Measurements from ENCODE around the gene ATL2.
"Not testable (repeated sequence)": the region's sequence is repeated elsewhere in the genome, so short reads cannot be mapped to it uniquely, and the experiment has no call there.

Gene ATL2

DNA sequence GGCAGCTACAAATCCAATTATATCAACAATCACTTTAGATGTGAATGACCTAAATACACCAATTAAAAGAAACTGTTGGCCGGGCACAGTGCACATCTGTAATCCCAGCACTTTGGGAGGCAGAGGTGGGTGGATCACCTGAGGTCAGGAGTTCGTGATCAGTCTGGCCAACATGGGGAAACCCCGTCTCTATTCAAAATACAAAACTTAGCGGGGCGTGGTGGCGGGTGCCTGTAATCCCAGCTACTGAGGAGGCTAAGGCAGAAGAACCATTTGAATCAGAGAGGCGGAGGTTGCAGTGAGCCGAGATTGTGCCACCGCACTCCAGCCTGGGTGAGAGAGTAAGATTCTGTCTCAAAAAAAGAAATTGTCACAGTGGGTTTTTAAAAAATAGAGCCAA is 49.5 kb downstream of the ATL2 start:
- DNase-seq (ENCODE audit: low read depth) = no peak

DNA sequence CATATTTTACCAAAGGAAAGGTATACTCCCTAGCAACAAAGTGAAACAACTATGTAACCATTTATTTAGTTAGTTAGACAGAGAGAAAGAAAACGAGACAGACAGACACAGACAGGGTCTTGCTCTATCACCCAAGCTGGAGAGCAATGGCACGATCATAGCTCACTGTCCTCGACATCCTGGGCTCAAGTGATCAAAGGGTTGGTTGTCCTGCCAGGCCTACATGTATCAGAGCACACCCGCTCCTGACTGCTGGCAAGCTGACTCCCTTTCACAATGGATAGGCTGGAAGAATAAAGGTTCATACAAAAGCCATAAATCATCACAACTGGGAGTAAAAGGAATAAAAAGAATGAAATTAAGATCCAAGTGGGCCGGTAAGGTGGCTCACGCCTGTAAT is 53.5 kb downstream of the ATL2 start:
- DNase-seq (ENCODE audit: low read depth) = no peak

DNA sequence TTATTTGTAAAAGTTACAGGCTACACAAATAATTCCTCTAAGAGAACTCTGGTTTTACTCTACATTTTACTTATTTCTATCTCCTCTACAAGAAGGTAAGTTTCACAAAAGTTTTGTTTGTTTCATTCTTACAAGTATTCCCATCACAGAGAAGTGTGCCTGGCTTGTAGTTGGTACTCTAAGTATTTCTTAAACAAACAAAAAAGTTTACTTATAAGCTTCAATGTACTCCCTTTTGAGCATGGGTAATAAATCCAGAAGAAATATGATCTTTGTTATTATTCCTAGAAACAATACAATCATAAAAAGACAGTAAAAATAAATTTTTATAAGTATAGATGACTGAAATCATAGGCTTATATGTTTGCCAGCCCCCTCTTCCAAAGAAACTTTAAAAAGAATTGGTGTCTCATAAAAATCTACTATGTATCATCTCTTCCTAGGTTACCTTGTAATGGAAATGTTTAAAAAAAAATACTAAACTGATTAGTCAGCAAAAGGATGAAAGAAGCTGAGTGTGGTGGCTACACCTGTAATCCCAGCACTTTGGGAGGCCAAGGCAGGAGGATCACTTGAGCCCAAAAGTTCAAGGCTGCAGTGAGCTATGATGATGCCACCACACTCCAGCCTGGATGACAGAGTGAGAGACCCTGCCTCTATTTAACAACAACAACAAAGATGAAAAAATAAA is 54.7 kb downstream of the ATL2 start:
- DNase-seq (ENCODE audit: low read depth) = no peak

DNA sequence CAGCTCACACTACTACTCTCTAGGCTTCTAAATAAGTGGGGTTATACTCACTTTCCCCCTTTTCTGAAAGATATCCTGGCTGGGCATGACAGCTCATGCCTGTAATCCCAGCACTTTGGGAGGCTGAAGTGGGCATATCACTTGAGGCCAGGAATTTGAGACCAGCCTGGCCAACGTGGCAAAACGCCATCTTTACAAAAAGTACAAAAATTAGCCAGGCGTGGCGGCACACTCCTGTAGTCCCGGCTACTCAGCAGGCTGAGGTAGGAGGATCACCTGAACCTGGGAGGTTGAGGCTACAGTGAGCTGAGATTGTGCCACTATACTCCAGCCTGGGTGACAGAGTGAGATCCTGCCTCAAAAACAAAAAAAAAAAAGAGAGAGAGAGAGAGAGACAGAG is 57.8 kb downstream of the ATL2 start:
- DNase-seq (ENCODE audit: low read depth) = not testable (repeated sequence)

DNA sequence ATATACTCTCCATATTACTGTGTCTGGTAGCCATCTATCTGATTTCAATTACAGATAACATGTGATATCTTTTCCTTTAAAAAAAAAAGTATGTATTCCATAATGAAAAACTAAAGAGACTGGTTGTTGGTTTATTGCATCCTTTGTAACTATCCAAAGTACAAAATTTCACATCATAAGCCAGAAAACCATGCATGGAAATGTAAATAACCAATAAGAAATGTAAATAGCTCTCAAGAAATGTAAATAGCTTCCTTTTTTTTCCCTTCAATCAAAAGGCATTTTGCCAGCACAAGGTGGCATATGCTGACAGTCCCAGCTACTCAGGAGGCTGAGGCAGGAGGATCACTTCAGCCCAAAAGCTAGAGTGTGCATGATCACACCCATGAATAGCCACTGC is 59.3 kb downstream of the ATL2 start:
- no peak for DNase-seq (ENCODE audit: low read depth)

DNA sequence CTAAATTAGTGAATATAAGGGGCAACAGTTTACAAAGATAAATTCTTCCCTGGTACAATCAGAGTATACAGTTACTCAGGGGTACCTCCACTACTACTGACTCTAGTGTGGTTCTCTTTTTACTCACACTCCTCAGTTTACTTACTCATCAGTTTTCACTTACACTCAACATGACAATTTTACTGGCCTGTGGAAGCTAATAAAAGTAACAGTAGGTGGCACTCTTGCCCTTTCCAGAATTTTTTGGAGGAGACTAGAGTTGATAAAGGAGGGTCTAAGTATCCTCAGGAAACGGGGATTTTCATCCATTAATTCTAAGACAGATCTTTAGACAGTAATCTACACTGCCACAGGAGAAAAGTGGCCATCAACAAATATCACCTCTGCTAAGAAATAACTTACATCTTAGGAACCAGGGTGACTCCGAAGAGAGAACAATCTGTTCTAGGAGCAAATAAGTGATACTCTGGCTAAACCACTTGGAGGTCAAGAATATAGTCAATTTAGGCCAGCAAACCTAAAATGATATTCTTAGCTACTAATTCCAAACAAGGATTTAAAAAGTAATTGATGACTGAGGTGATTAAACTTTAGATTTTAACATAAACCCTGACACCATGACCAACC is 61.3 kb downstream of the ATL2 start:
- DNase-seq (ENCODE audit: low read depth) = no peak

DNA sequence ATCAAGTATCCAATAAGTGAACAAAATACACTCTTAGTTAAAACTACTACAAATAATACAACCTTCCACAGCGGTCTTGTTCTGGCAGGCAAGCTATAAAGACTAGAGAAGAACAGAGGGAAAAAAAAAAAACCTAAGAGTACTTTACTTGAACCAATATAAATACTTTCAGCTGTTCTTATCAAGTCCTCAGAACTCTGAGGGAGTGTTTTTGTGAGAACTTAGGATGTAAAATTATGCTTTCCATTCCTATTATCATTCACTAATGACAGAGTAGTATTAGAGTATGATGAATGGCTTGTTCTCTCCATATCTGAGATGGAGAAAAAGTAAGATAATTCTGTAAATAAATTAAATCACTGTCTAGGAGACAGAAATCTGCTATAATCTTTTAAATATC is 68.3 kb downstream of the ATL2 start:
- DNase-seq (ENCODE audit: low read depth) = no peak

DNA sequence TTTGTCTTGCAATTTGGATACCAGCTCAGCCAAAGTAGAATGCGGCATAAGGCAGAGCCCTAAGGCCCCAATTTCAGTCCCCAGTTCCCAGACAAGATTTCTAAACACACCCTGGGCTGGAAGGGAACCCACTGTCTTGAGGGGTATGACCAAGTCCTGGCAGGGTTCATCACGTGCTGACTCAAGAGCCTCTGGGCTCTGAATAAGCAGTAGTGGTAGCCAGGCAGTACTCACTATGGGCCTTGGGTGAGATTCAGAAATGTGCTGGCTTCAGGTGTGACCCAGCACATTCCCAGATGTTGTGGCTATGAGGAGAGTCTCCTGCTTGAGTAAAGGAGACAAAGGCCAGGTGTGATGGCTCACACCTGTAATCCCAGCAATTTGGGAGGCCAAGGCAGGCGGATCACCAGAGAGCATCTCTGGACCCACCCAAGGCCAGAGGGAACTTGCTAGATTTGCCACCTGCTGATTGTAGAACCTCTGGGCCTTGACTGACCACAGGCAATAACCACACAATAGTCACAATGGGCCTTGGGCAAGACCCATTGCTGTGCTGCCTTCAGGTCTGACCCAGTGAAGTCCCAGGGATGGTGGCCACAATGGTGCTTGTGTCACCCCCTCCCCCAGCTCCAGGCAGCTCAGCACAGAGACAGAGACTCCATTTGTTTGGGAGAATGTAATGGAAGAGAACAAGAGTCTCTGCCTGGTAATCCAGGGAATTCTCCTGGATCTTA is 74.9 kb downstream of the ATL2 start:
- DNase-seq (ENCODE audit: low read depth) = no peak

DNA sequence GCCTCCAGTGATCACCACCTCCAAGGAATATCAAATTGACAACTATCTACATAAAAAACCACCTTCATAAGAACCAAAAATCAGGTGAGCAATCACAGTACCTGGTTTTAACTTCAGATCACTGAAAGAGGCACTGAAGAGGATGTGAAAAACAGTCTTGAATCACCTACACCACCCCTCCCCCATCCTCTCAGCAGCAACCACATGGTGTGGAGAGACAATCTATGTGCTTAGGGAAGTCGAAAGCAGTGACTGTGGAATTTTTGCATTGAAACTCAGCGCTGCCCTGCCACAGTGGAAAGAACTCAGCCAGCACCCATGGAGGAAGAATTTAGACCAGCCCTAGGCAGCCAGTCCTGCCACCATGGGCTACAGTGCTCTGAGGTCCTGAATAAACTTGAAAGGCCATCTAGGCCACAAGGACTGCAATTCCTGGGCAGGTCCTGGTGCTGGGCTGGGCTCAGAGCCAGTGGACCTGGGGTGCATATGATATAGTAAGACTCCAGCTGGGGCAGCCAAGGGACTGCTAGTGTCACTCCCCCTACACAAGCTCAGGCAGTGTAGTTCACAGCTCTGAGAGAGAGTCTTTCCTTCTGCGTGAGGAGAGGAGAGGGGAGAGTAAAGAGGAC is 75.6 kb downstream of the ATL2 start:
- no peak for DNase-seq (ENCODE audit: low read depth)

DNA sequence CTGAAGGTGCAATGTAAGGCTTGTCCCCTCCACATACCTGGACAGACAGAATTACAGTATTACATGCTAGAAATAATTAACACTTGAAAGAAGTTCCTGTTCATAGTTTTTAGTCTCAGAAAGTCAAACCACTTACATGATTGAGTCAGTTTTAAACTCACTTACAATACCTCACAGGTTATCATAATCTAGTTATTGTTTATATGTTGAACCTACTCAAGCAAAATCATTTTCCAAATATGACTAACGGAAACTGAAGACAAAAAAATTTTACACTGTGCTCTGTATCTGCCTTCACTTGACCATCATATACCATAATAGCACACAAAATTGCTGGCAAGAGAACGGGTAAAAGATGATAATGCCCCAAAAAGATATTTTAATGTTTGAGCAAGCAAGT is 78.5 kb downstream of the ATL2 start:
- DNase-seq (ENCODE audit: low read depth) = no peak

DNA sequence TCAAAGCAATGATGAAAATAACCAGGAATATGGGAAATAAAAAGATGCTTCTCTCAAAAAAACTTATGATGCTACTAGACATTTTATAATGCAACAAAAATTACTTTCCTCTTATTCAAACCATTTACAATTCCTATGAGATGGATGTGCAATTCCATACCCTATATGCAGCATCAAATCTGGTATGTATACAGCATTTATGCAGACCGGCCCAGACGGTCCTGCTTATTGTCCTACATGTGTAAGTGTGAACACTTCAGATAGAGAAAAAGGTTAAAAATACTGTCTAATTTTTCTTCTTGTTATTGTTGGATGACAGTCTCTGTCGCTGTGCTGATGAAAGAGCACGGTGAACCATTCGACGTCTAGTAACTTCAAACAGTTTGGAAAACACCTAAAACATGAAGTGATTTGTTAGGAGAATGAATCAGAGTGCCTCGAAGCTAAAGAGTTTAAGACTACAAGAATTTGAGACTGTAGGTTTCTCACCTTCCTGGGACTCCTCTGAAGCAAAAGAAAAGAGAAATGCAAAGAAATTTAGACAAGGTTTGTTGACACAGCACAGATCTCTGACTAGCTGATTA is 80.8 kb downstream of the ATL2 start:
- DNase-seq (ENCODE audit: low read depth) = no peak

DNA sequence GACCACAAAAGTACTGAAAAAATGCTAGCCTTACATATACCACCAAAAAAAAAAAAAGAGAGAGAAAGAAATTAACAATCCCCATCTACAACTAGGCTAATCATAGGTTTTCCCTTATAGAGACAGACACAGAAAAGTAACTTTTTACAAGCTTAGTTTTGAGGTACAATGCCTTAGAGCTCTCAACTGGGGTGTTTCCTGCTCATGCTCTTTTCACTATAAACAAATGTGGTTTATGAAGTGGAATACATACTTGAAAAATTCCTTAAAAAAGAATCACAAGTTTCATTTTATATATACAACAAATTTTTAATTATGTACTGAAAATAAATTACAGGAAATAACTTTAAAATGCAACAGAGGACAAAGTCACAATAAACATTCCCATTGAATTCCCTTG is 82.5 kb downstream of the ATL2 start:
- no peak for DNase-seq (ENCODE audit: low read depth)

DNA sequence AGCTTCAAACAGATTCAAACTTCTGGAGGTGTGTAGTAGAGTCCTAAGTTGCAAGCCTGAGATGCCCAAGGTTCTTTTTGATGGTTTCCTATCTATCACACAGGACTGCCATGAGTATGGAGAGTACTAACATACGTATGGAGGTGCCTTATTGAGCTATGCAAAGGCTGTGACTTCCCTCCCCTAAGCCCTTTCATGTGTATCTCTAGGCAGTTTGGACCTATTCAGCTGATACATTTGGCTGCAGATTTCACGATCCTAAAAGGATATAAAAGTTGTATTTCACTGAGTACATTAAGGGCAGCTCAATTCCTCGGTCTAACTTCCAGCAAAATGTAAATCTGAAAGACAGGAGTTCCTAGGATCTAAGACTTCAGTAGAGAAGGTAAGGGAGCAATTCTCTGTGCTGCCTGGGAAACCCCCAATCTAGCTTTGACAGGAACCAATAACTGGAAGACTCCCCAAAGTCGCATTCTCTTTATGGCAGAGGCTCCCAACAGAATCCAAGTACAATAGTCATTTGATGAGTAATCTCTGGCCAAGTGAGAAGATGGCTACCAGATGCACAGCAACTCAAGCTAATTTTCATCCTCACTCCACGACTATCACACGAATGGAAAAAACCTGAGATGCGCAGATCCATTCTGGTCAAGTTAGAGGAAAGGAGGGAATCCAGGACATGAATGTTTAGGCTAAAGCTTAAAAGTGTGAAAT is 83.8 kb downstream of the ATL2 start:
- no peak for DNase-seq (ENCODE audit: low read depth)

DNA sequence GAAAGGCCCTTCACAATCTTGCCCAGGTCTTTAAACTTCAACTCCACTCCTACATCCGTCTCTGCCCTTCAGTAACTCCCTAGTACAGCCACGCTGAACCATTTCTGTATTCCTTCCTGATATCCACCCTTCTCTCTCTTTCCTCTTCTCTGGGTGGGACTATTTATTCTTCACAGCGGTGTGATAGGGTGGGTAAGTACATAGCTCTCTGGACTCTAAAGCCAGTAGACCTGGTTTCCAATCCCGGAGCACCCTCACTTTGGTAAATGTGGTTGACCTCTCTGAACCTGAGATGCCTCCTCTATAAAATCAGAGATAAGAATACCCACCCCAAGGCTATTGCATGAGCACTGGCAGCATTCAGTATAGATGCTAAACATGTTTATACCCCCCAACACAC is 86.7 kb downstream of the ATL2 start:
- no peak for DNase-seq (ENCODE audit: low read depth)

DNA sequence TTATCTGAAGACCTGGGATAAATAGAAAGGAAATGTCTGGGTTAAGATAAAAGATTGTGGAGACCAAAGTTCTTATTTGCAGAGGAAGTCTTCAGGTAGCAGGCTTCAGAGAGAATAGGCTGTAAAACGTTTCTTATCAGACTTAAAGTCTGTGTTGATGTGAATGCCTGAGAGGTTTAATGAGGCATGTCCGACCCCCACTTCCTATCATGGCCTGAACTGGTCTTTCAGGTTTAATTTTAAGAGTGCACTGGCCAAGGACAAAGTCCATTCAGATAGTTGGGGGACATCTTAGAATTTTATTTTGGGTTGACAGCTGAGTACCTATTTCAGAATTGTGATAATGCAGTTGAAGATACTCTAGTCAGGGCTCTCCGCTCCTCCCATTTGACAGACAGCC is 92.1 kb downstream of the ATL2 start:
- DNase-seq (ENCODE audit: low read depth) = no peak

DNA sequence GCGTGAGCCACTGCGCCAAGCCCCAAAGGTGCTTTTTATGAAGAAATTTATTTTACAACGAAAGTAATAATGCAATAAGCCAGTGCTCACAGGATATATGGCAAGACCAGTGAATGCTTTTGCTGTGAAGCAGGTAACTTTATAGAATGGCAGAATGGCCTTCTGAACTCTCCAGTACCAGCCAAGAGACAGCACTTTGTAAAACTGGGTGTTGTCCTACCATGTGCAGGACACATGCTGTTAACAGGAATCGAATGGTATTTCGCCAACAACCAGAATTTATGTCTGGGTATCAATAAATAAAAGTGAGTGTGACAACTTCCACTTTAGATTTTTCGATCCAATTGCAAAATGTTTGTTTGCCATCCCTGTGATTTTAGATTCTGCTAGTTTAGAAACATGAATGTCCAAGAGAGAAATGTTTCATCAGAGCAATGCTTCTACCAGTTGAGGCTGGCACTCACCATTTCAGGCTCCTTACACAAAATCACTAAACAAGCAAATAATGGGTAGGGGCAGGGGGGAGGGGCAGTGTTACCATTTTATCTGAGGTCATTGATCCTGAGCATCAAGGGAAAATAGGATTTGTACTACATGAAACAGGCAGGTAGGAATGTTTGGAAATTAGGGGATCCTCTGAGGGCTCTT is 95.9 kb downstream of the ATL2 start:
- DNase-seq (ENCODE audit: low read depth) = no peak

DNA sequence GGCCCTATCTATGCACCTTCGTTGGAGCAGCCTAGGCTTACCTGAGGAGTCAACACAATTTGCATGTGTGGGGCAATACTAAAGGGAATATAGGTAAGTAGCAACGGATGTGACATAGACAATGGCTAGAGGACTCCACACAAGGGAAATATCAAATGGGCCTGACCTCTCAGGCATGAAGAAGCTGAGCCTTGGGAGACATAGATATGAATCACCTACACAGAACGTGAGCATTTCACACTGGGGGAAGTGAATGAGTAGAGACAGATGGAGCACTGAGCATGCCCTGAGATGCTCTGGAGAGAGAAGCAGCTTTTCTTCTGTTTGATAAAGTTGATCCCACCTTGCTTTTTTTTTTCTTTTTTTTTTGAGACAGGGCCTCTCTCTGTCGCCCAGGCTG is 97.9 kb downstream of the ATL2 start:
- no peak for DNase-seq (ENCODE audit: low read depth)

DNA sequence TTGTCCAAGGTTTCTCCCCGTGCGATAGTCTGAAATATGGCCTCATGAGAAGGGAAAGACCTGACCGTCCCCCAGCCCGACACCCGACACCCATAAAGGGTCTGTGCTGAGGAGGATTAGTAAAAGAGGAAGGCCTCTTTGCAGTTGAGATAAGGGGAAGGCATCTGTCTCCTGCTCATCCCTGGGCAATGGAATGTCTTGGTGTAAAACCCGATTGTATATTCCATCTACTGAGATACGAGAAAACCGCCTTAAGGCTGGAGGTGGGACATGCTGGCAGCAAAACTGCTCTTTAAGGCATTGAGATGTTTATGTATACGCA is 99.0 kb downstream of the ATL2 start:
- not testable (repeated sequence) for DNase-seq (ENCODE audit: low read depth)

DNA sequence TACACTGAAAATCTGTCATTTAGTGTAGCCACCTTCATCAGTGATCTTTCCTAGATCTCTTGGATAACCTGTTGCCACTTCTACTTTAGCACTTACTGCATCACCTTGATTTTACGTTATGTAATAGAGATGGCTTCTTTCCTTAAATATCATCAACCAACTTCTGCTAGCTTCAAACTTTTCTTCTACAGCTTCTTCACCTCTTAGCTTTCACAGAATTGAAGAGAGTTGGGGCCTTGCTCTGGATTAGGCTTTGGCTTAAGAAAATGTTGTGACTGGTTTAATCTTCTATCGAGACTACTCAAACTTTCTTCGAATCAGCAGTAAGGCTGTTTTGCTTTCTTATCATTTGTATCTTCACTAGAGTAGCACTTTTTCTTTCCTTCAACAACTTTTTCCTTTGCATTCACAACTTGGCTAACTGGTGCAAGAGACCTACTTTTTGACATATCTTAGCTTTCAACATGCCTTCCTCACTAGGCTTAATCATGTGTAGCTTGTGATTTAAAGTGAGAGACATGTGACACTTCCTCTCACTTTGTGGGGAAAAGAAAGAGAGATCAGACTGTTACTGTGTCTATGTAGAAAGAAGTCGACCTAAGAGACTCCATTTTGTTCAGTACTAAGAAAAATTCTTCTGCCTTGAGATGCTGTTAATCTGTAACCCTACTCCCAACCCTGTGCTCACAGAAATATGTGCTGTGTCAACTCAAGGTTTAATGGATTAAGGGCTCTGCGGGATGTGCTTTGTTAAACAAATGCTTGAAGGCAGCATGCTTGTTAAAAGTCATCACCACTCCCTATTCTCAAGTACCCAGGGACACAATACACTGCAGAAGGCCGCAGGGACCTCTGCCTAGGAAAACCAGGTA is 99.6 kb downstream of the ATL2 start:
- no peak for DNase-seq (ENCODE audit: low read depth)
